HEK293 (cell line): ENCODE measurements around the gene RIOX2.

Experiments used
- CTCF ChIA-PET: fragments of 350-600 bp; formaldehyde crosslinking; extraction: SDS; loops from one replicate; lab custom pipeline; 2021; ENCODE audit warnings: antibody characterized with exemption; lab: Yijun Ruan, JAX
- POLR2A ChIA-PET: fragments of 300-600 bp; formaldehyde crosslinking; extraction: SDS; loops from one replicate; lab custom pipeline; 2020; ENCODE audit warnings: antibody characterized with exemption, inconsistent platforms; lab: Yijun Ruan, JAX
- H3K27ac ChIP-seq: fragments of 200-500 bp; sonication (Bioruptor generic); 2 replicates; pipeline ENCODE4 v1.5.1; 2014; ENCODE audit warnings: low read depth, low read length, control low read depth, inconsistent platforms; ENCODE audit errors: extremely low read depth
- H3K36me3 ChIP-seq, 2 experiments: fragments of 200-500 bp in 1 of 2; sonication (Bioruptor generic) in 1 of 2; 1 replicate in 1 of 2; 2 replicates in 1 of 2; pipeline ENCODE4 v1.5.1; 2014 to 2017; ENCODE audit warnings: inconsistent platforms in 2 of 2, low read length in 2 of 2; ENCODE audit not compliant: control insufficient read depth in 2 of 2, insufficient read depth in 1 of 2
- H3K4me1 ChIP-seq: fragments of 200-500 bp; sonication (Bioruptor generic); 2 replicates; pipeline ENCODE4 v1.5.1; 2014; ENCODE audit warnings: mild to moderate bottlenecking, low read length, inconsistent platforms; ENCODE audit not compliant: control insufficient read depth, insufficient read depth
- H3K4me3 ChIP-seq: 2 replicates; pipeline ENCODE4 v1.5.1; 2011; ENCODE audit warnings: low read depth, mild to moderate bottlenecking, control low read depth, low read length, moderate library complexity
- H3K9me3 ChIP-seq: fragments of 200-500 bp; sonication (Bioruptor generic); 2 replicates; pipeline ENCODE4 v1.5.1; 2014; ENCODE audit warnings: low read depth, low read length, inconsistent platforms; ENCODE audit not compliant: control insufficient read depth, insufficient read depth
- CTCF ChIP-seq: fragments of 450-650 bp; formaldehyde crosslinking; IDR thresholded peaks from 2 replicates; pipeline ENCODE4 v1.5.1; 2016; ENCODE audit warnings: missing biosample characterization, missing genetic modification characterization
- IKZF3 ChIP-seq: fragments of 450-650 bp; IDR thresholded peaks from 2 replicates; pipeline ENCODE4 v1.5.0; 2018; ENCODE audit warnings: missing biosample characterization, mild to moderate bottlenecking, missing genetic modification characterization, moderate library complexity
- KLF8 ChIP-seq: fragments of 450-650 bp; formaldehyde crosslinking; IDR thresholded peaks from 2 replicates; pipeline ENCODE4 v1.5.1; 2016; ENCODE audit warnings: missing biosample characterization, missing genetic modification characterization
- MEIS1 ChIP-seq: sonication (generic); formaldehyde crosslinking; IDR thresholded peaks from 2 replicates; pipeline ENCODE4 v1.8.1; 2022; ENCODE audit warnings: missing genetic modification reagents, mild to moderate bottlenecking, borderline replicate concordance
- OVOL3 ChIP-seq: fragments of 450-650 bp; formaldehyde crosslinking; IDR thresholded peaks from 2 replicates; pipeline ENCODE4 v1.5.1; 2016; ENCODE audit warnings: missing biosample characterization, missing genetic modification characterization
- PATZ1 ChIP-seq: fragments of 450-650 bp; formaldehyde crosslinking; IDR thresholded peaks from 2 replicates; pipeline ENCODE4 v1.5.1; 2016; ENCODE audit warnings: missing biosample characterization, missing genetic modification characterization
- REPIN1 ChIP-seq: fragments of 450-650 bp; formaldehyde crosslinking; IDR thresholded peaks from 2 replicates; pipeline ENCODE4 v1.5.1; 2017; ENCODE audit warnings: missing biosample characterization, missing genetic modification characterization, low read depth
- ZBTB17 ChIP-seq: fragments of 450-650 bp; formaldehyde crosslinking; IDR thresholded peaks from 2 replicates; pipeline ENCODE4 v1.5.1; 2016; ENCODE audit warnings: missing biosample characterization, missing genetic modification characterization
- ZEB2 ChIP-seq: fragments of 450-650 bp; formaldehyde crosslinking; IDR thresholded peaks from 2 replicates; pipeline ENCODE4 v1.5.1; 2016; ENCODE audit warnings: missing biosample characterization, missing genetic modification characterization
- ZFP41 ChIP-seq: fragments of 450-650 bp; formaldehyde crosslinking; IDR thresholded peaks from 2 replicates; pipeline ENCODE4 v1.5.1; 2016; ENCODE audit warnings: missing biosample characterization, missing genetic modification characterization, borderline replicate concordance
- ZNF133 ChIP-seq: fragments of 450-650 bp; formaldehyde crosslinking; IDR thresholded peaks from 2 replicates; pipeline ENCODE4 v1.5.1; 2016; ENCODE audit warnings: missing biosample characterization, missing genetic modification characterization
- ZNF155 ChIP-seq: fragments of 450-650 bp; formaldehyde crosslinking; IDR thresholded peaks from 2 replicates; pipeline ENCODE4 v1.5.1; 2016; ENCODE audit warnings: missing biosample characterization, missing genetic modification characterization
- ZNF175 ChIP-seq: fragments of 450-650 bp; formaldehyde crosslinking; IDR thresholded peaks from 2 replicates; pipeline ENCODE4 v1.5.1; 2016; ENCODE audit warnings: missing biosample characterization, missing genetic modification characterization
- ZNF2 ChIP-seq: fragments of 450-650 bp; formaldehyde crosslinking; IDR thresholded peaks from 2 replicates; pipeline ENCODE4 v1.5.1; 2016; ENCODE audit warnings: missing biosample characterization, missing genetic modification characterization
- ZNF23 ChIP-seq: fragments of 450-650 bp; formaldehyde crosslinking; IDR thresholded peaks from 2 replicates; pipeline ENCODE4 v1.5.1; 2016; ENCODE audit warnings: missing biosample characterization, missing genetic modification characterization, borderline replicate concordance
- ZNF518A ChIP-seq: fragments of 450-650 bp; formaldehyde crosslinking; conservative IDR thresholded peaks from 2 replicates; pipeline ENCODE4 v1.5.1; 2016; ENCODE audit warnings: low read depth, missing biosample characterization, missing genetic modification characterization
- ZNF701 ChIP-seq: fragments of 450-650 bp; formaldehyde crosslinking; IDR thresholded peaks from 2 replicates; pipeline ENCODE4 v1.5.1; 2016; ENCODE audit warnings: missing biosample characterization, missing genetic modification characterization

The RIOX2 gene

GRCh38 chr3:98014268-98014585, 42.0 kb upstream of the RIOX2 start:
- Histone ChIP-seq H3K4me1 (no peaks in the 10 kb centered on the region), H3K36me3 (no peaks in the 10 kb centered on the region), H3K9me3 (no peaks in the 10 kb centered on the region)
- CTCF ChIA-PET, result interaction anchor here (0.6 to 5.2 kb wide), 3 partner anchors 8 to 314 kb away, joined by 3 to 33 read pairs (median 3); no protein-coding TSS in a partner anchor
- POLR2A ChIA-PET, result no interaction called here
- TF ChIP-seq MEIS1 (CRISPR knock-in tag) (no peak), REPIN1 (tag by site-specific recombination) (no peak), PATZ1 (tag by site-specific recombination) (no peak), ZEB2 (no peak), ZNF23 (tag by site-specific recombination) (no peak), ZFP41 (tag by site-specific recombination) (no peak), ZNF2 (tag by site-specific recombination) (no peak), CTCF (tag by site-specific recombination) (no peak), ZNF518A (no peak), OVOL3 (tag by site-specific recombination) (no peak), KLF8 (no peak), ZNF155 (tag by site-specific recombination) (no peak), ZNF701 (tag by site-specific recombination) (no peak), IKZF3 (tag by site-specific recombination) (no peak), ZNF133 (no peak), ZNF175 (no peak), ZBTB17 (tag by site-specific recombination) (no peak)
- TF ChIP-seq, all 188 proteins: peak for 0
- no peak overlapping the region for H3K4me3 ChIP-seq
- no peak overlapping the region for H3K27ac ChIP-seq
